NCI-H2107 treated with DMSO at 0.1 percent for 48 hours (cell line): ENCODE results near the gene NCOA4.
"Not testable (repeated sequence)": the region's sequence is repeated elsewhere in the genome, so short reads cannot be mapped to it uniquely, and the experiment has no call there.

Source experiments
- DNase-seq: peaks from one replicate; lab custom pipeline; 2025; ENCODE audit not compliant: unreplicated experiment; lab: John Stamatoyannopoulos, UW

Gene NCOA4

DNA sequence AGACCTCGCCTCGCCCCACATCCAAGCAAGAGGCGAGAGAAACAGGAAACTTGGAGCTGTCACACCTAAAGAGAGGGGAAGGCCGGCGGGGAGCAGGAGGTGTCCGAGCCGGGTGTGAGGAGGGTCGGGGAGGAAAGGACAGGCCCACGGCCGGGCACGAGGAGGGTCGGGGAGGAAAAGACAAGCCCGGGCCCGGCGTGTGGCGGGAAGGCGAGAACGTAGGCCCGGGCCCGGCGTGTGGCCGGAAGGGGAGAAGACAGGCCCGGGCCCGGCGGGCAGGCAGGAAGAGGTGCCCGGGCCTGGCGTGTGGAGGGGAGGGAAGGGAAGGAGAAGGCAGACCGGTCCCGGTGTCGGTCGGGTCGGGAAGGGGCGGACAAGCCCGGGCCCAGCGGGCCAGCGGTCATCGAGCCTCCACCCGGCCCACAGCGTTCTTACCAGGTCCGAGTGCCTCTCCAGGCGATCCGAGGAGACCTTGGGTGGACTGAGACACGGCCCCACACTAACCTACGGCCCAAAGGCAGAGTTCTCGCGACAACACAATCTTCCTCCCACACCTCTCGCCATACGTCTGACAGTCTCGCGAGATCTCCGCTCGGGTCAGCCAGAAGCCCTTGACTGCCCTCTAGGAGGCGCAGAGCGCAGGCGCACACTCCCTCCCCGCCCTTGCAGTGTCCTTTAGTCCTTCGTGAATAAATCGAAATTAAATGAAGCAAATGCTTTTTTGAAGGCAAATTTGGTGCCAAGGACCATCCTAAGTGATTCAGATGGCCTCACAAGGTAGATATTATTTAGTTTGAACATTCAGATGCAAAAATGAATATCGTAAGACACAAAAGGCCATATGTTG lies at the start of gene NCOA4:
TSS of gene NCOA4 (minus strand) at position 533 of the 847 bp plus-strand sequence. CDS start 13,943 bp downstream, outside the sequence.
- peak; percentile 83 for DNase-seq

DNA sequence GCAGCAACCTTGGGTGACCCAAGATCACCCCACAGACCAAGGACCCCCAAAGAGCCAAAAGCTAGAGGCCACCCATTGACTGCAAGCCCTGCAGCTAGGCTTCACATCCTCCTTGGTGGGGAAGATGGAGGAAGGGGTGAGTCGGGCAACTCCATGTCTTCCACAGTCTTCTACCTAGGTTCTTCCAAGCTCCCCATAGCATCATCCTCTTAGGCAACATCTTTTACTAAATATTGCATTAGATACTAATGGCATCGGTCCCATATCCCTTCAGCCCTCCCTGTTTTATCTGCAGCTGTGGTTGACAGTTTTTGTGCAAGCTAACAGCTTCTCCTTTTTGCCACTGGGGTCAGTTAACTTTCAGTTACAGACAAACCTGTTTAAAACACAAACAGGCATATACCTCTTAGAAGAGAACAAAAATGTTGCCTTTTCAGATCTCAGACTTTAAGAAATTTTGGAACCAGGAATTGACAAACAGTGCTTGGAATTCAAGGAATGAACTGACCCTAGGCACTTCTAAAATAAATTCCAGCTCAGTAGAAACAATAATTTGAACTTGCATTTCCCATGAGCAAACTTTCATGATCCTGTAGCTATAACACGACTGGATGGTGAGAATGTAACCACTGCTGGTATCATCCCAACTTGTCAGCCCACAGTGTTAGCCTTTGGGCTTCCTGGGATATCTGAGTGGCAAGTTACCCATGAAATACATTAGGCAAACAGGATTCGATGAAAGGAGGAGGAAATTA lies 49.6 kb upstream of the NCOA4 start:
- DNase-seq, result no peak

DNA sequence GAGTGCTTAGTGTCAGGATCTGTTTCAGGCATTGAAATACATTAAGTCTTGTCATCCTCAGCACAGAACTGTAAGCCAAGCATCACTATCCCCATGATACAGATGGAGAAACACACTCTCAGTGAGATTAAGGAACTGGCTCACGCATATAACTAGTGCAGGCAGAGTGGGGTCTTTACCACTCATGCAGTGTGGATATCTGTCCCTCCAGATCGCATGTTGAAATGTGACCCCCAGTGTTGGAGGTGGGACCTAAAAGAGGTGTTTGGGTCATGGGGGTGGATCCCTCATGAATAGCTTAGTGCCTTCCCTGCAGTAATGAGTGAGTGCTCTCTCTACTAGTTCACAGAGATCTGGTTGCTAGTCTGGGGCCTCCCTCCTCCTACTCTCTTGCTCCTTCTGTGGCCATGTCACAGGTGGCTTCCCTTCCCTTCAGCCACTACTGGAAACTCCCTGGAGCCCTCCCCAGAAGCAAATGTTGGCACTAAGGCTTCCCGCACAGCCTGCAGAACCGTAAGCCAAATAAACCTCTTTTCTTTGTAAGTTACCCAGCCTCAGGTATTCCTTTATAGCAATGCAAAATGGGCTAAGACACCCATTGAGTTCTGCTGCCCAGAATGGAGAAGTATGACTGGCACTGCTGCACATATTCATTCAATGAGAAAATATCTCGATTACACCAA lies 47.4 kb upstream of the NCOA4 start:
- no peak for DNase-seq

DNA sequence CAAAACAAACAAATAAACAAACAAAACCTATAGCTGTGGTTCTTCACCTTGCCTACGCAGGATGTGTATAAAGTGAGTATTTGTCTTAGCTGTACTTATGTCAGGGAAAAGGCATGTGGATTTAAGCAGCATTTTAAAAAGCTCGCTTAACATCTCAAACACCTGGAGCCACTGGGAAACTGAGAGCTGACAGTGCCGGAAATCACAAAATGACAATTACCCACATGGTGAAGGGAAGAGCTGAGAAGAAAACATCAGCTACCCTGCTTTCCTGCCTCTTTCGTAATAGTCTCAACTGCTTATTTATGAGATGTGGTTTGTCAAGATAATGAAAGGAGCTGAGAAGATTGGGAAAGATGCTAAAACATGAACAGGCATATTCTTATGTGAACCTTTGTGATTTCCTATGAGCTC lies 46.7 kb upstream of the NCOA4 start:
- no peak for DNase-seq

DNA sequence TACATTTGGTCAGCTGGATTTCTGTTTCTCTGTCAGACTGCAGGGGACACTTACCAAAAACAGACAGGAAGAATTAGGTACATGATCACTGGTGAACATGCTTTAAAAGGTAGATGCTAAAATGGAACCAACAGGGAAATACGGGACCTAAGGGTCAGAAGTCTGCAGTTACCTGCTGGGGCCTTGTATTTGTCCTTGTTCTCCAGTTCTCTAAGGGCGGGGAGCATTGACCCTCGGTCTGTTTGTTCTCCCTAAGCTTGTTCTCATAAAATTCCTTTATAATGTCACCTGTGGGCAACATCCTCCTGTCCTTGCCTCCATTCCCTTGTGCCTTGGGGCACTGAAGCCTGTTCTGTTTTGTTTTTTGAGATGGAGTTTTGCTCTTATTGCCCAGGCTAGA lies 45.4 kb upstream of the NCOA4 start:
- DNase-seq, result no peak

DNA sequence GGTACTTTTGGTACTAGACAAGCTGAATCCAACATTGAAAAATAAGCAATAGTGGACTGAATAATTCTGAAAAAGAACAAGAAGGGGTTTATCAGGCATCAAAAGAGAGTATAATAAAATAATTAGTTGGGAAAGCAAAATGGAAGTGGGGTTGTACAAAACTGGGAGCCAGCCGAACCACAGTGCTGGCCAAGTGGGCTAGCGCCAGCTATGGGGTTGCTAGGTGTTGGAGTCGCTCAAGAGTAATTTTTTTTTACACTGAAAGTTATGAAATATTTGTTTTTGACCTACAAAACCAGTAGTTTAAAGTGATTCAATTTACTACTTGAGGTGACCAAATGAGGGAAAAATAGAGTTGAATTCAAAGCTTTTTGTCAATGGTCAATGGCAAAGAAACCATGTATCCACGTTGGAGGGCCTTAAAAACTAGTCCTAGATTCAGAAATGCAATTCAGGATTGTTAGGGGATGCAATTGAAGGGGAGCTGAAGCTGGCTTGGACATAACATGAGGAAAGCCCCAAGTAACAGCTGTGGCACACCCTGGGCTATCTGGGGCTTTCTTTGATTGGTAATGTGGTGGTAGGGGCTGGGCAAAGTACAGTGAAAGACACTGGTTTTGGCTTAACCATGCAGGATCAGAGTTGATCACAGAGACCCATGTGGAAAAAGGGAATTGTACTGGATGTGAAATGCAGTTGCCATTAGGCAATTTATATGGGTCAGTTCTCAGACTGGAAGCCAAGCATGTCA lies 43.9 kb upstream of the NCOA4 start:
- no peak for DNase-seq

DNA sequence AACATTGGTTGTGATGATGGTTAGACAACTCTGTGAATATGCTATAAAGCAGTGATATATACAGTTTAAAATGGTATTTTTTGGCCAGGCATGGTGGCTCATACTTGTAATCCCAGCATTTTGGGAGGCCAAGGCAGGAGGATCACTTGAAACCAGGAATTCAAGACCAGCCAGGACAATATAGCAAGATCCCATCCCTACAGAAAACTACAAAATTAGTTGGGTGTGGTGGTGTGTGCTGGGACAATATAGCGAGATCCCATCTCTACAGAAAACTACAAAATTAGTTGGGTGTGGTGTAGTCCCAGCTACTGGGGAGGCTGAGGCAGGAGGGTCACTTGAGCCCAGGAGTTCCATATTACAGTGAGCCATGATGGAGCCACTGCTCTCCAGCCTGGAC lies 43.1 kb upstream of the NCOA4 start:
- no peak for DNase-seq

DNA sequence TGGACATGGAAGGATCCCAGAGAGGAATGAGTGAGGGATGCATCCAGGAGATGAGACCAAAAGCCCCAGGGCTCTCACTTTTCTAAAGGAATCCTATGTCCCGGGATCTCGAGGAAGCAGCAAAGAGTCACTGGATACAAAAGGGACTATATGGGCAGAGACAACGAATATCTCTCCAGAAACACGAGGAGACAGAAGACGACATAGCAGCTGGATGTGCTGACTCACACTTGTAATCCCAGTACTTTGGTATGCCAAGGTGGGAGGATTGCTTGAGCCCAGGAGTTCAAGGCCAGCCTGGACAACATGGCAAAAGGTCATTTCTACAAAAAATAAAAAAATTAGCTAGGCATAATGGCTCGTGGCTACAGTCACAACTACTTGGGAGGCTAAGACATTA lies 40.3 kb upstream of the NCOA4 start:
- DNase-seq, result no peak

DNA sequence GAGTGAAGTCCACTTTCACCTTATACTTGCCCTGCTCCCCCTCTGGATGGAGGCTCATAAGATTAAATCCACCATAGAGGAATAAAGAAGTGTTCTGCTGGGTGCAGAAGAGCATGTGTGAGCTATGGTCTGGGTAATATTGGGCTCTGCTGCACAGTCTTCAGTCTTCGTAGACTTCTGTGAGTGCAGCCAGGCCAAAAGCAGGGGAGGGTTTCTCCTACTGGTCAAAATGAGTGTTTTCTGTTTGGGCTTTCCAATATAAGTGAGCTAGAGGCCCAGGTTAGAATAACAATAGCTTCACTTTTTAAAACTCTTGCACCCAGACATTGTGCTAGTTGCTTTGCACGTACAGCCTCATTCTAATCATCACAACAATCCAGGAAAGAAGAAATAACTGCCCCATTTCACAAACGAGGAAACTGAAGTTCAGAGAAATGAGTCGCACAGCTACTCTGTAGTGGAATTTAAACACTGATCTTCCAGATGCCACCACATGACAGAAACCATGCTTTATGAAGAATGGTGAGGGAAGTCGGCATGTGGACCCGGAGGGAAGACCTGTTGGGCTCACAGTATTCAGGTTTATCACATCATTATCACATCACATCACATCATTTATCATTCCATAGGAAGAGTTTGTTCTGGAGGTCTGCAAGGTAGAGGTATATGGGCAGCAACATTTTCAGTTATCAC lies 39.5 kb upstream of the NCOA4 start:
- no peak for DNase-seq

DNA sequence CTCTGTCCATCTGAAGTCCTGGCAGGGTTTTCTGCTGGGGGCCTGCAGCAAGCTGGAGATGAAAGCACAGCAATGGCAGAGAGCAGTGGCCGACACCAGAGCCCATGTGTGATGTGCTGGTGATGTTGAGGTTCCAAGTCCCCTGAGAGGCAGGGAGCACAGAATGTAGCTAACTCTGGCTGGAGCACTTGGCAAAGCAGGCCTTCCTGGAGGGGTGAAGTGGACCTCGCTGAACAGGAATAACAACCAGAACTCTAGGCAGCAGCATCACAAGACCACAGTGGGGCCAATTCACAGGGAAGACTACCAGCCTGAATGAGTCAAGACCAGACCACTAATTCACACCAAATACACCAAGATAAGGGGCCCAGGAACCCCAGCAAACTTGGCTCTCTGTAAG lies 38.5 kb upstream of the NCOA4 start:
- no peak for DNase-seq

DNA sequence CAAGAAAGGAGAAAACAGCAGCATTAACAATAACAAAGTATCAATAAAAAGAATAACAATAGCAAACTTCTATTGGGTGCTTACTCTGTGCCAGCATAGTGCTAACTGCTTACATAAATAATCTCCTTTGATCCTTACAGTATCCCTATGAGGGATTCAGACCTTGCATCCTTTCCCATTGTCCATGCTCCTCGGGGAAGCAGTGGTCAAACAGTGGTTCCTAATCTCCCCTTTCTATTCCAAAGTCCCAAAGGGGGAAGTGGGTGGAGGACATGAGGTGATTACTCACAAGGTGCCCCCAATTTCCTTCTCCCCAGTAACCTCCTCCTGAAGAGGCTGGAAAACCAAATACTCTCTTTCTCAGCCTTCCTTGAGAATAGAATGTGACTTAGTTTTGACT lies 37.7 kb upstream of the NCOA4 start:
- DNase-seq, result no peak

DNA sequence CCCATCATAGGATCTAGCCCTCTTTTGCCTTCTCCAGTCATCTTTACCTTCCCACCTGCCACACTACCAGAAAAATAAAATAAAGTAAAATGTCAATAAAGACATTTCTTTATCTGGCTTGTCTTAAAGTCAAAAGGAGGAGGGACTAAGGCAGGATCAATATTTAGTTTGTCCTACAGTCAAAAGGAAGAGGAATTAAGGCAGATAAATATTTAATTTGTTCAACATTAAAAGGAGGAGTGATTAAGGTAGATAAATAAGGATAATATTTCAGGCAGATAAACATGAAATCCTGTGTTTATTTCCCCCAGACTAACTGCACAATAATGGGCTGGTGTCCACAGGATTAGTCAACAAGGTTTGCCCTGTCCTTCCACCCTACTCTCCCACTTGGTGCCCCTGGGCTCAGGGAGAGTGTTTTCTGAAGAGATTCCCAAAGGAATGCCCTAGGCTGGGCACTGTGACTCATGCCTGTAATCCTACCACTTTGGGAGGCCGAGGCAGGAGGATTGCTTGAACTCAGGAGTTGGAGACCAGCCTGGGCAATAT lies 33.9 kb upstream of the NCOA4 start:
- no peak for DNase-seq

DNA sequence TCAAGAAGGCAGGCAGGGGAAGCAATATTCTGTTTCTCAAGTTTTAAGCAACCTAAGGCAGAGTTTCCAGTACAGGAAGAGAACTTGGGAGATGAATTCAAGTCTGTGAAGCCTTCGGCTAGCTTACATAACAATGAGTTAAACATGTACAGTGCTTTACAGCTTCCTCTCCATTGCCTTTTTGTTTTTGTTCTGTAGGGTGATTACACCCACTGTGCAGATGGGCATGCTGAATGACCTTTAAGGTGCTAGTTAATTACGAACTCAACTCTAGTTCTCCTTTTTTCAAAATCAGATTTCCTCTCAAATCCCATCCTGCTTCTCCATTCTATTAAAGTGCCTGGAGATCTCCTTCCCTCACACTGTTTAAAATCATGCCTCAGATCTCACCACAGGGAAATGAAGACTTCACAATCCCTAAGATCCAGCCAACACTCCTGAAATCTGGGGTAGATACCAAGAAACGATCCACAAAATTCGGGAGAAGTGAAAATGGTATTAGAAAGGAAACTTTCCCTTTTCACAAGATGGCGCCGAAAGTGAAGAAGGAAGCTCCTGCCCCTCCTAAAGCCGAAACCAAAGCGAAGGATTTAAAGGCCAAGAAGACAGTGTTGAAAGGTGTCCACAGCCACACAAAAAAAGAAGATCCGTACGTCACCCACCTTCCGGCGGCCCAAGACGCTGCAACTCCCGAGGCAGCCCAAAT lies 32.5 kb upstream of the NCOA4 start:
- no peak for DNase-seq

DNA sequence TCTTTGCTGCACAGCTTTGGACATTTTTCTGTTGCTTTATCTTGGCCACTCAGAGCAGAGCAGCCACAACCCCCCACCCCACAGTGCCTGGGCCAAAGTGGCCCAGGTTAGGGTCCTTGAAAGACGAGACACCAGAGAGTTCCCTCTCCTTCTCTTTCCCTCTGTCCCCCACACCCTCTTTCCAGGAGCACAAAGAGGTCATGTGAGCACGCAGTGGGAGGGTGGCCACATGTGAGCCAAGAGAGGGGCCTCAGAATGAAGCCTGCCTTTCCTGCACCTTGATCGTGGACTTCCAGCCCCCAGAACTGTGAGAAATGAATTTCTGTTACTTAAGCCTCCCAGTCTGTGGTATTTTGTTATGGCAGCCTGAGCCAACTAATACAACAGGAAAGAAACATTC lies 30.3 kb upstream of the NCOA4 start:
- DNase-seq, result no peak

DNA sequence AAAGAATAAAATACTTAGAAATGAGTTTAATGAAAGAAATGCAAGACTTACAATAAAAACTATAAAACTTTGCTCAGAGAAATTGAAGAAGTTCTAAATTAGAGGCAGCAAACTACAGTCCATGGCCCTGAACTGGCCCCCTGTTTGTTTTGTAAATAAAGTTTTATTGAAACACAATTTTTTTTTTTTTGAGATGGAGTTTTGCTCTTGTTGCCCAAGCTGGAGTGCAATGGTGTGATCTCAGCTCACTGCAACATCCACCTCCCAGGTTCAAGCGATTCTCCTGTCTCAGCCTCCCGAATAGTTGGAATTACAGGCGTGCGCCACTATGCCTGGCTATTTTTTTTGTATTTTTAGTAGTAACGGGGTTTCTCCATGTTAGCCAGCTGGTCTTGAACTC lies 27.5 kb upstream of the NCOA4 start:
- not testable (repeated sequence) for DNase-seq

DNA sequence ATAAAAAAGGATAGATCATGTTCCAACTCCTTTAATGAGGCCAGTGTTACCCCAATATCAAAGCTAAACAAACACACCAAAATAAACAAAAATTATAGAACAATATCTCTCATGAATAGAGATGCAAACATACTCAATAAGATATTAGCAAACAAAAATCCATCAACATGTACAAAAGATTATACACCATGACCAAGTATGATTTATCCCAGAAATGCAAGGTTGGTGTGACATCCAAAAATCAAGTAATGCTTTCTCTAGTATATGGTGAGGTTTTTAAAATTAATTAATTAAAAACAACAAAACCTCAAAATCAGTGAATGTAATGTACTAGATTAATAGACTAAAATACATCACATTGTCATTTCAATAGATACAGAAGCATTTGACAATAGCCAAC lies 26.6 kb upstream of the NCOA4 start:
- DNase-seq, result no peak

DNA sequence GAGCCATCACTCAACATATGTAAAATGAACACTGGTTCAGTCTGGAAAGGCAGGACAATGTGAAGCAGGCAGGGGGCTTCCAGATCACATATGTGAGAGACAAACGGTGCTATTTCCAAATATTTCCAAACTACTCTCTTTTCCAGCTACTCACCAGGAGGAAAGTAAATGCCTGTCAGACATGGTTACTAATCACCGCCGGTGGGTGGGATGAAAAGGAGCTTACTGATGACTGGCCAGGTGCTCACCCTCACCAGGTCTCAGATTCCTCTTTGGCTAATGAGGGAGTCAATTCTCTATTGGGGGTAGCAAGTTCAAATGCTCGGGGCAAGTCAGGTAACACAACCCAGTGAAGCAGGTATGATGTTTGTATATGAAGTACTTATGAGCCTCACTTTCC lies 25.3 kb upstream of the NCOA4 start:
- no peak for DNase-seq

DNA sequence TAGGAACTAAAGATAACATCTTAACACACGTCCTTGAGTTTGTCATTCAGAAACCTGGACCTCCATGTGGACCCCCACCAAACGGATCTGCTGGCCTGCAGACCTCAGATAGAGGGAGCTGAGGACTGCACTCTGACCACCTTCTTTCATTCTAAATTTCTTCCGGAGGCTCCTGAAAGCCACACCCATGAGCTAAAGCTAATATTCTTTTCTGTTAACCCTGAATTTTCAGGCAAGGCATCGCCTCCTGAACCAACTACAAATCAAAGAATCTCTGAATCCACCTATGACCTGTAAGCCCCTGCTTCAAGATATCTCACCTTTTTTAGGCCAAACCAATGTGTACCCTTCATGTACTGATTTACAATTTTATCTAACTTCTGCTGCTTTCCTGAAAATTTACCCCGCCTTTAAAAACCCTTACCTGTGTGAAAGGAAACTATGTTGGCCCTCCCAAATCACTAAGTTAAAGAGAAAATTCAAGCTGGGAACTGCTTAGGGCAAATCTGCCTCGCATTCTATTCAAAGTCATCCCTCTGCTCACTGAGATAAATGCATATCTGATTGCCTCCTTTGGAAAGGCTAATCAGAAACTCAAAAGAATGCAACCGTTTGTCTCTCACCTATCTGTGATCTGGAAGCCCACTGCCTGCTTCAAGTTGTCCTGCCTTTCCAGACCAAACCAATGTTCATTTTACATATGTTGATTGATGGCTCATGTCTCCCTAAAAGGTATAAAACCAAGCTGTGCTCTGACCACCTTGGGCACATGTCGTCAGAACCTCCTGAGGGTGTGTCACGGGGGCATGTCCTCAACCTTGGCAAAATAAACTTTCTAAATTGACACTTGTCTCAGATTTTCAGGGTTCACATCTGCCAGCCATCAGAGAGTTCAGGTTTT lies 23.4 kb upstream of the NCOA4 start:
- no peak for DNase-seq
